Neural cell (in vitro differentiated cells): ENCODE data around the gene CHD1.

ENCODE experiments used
- CTCF ChIP-seq: fragments of 450-650 bp; IDR thresholded peaks from 2 replicates; pipeline ENCODE4 v1.5.1; 2014; ENCODE audit warnings: antibody characterized with exemption, mild to moderate bottlenecking, moderate library complexity; ENCODE audit not compliant: poor library complexity, severe bottlenecking
- EZH2 ChIP-seq: fragments of 200-600, 300-800 bp; shearing (Covaris generic), sonication (generic); IDR thresholded peaks from 2 replicates; pipeline ENCODE4 v1.6.1; 2014; ENCODE audit warnings: antibody characterized with exemption, low read length, borderline replicate concordance, mild to moderate bottlenecking; ENCODE audit not compliant: insufficient read depth, poor library complexity, severe bottlenecking
- POLR2AphosphoS5 ChIP-seq: IDR thresholded peaks from 2 replicates; pipeline ENCODE4 v1.6.1; 2012
- REST ChIP-seq: IDR thresholded peaks from 2 replicates; pipeline ENCODE4 v1.6.1; 2012; ENCODE audit warnings: borderline replicate concordance

GRCh38 chr5:98965226-98965625, 36.4 kb upstream of the CHD1 start:
- no peak for TF ChIP-seq CTCF
- TF ChIP-seq EZH2: no peak
- no peak for TF ChIP-seq REST
- TF ChIP-seq POLR2AphosphoS5: no peak
